Inferior parietal cortex (tissue), 1 donor: ENCODE results near the gene FIP1L1.
"Not testable (repeated sequence)": the region's sequence is repeated elsewhere in the genome, so short reads cannot be mapped to it uniquely, and the experiment has no call there.

Experiments
- DNase-seq: peaks from one replicate; pipeline ENCODE4 v3.0.0-alpha.2; 2016; ENCODE audit errors: extremely low spot score

FIP1L1 gene

DNA sequence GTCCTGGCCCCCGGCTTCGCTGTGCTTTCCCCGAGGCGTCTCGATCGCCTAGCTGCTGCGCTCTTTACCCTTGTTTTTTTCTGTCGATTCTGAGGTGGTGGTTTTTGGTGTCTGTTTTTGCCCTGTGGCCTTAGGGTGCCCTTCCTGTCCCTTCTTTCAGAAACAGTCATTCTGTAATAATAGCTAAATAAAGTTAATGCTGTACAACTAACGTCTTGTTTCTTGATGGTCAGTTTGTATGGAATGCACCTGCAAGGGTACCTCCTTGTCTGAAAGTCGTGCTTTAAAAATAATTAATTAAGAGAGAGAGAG lies 686 bp downstream of the FIP1L1 start:
- DNase-seq = no peak

DNA sequence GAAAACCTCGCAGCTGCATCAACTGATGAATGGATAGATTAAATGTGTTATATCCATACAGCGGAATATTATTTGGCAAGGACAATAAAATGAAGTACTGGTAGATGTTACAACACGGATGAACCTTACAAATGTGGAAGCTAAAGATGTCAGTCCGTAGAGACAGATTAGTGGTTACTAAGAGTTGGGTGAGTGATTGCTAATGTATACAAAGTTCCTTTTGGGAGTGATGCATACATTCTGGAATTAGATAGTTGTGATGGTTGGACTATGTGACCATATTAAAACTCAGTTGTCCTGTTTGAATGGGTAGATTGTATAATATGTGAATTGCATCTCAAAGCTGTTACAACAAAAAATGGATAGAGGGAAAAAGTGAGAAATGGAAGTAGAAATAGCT lies 2.8 kb downstream of the FIP1L1 start:
- no peak for DNase-seq

DNA sequence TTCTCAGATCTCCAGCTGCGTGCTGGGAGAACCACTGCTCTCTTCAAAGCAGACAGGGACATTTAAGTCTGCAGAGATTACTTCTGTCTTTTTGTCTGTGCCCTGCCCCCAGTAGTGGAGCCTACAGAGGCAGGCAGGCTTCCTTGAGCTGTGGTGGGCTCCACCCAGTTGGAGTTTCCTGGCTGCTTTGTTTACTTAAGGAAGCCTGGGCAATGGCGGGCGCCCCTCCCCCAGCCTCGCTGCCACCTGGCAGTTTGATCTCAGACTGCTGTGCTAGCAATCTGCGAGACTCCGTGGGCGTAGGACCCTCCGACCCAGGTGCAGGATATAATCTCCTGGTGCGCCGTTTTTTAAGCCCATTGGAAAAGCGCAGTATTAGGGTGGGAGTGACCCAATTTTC lies 32.0 kb downstream of the FIP1L1 start:
- DNase-seq = not testable (repeated sequence)

DNA sequence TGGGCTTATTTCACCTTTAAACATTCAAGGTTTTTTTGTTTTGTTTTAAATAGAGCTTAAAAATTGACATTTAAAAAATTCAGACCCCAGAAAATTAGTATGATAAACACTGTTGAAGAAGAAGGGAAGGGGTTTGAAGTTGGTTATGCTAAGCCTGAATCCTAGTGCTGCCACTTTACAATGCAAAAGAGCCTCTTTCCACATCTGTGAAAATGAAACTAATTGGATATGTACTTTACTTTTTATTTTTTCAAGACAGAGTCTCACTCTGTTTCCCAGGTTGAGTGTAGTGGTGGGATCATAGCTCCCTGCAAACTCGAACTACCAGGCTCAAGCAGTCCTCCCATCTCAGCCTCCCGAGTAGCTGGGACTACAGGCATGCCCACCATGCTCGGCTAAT lies 41.8 kb downstream of the FIP1L1 start:
- DNase-seq = no peak

DNA sequence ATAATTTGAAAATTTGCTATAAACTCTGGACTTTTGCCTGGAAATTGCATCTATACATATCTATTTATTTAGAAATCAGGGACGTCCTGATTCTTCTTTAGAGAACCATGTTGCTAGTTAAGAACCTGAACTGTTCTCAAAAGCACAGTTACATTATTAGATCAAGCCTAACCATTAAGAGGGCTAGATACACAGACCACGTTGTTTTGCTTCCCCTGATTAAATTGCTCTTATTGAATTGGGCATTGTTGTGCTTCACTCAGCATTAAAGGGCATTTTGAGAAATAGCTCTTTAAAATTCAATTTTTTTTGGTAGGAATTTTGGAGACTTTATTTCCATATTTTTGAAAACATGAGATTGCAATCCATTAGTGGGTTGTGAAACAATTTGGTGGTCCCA lies 44.4 kb downstream of the FIP1L1 start:
- DNase-seq = no peak

DNA sequence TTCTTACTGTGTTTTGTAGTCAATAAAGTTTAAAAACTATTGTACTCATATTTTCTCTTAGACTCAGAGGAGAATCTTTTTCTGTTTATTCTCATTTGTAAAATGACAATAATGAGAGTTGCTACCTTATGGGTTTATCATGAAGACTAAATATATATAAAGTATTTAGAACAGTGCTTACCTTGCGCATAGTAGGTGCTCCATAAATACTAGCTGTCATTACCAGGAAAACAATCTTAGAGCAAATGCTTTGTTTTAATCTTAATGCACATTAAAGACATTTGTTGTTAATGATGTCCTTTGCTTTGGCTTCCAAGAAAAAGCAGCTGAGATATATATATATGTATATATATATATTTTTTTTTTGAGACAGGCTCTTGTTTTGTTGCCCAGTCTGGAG lies 44.9 kb downstream of the FIP1L1 start:
- no peak for DNase-seq

DNA sequence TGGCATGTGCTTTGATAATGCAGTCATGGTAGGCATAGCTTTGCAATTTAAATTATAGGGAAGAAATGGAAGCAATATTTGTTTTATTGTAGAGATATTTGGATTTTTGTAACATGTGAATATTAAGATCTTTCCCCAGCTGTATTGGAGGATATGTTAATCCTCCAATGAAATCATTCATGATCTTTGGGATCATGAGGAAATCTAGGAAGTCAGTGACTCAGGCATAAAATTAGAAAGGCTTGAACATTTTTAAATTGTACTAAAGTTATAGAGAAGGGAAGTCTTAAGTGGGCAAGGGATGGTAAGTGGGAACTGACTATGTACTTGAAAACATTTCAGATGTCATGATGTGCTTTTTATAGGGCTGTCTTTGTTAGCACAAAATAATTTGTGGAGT lies 46.8 kb downstream of the FIP1L1 start:
- no peak for DNase-seq

DNA sequence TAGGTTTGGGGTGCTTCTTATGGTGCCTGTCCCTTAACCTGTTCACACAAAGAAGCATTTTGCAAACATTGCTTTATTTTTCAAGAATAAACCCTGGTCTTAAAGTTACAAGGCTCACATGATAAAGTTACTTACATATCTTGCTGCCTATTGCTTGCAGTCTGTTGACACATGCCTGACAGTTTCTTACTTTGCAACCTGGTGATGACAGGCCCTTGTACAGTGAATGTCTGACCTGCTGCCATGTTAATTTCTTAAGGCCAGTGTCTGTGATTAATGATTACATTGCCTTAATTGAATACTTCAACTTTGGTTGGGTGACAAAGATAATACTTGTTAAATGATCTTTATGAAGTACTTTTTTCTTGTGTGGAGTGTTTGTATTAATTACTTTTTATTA lies 49.9 kb downstream of the FIP1L1 start:
- no peak for DNase-seq

DNA sequence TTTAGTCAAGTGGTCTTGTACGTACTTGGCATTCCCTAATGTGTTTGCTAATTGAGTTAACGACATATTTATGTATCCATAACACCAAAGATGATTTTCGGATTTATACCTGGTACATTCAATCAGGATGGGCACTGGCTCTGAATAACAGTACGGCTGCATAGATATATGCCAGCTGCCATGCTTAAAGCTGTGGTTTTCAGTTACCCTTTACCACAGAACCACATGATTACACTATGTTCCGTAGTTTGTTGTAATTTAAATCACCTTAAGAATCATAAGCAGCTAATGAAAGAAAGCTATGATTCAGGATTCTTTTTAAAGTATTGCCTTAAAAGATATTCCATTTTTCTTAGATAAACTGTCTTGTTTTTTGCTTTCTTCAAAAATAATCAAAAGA lies 53.6 kb downstream of the FIP1L1 start:
- DNase-seq = no peak

DNA sequence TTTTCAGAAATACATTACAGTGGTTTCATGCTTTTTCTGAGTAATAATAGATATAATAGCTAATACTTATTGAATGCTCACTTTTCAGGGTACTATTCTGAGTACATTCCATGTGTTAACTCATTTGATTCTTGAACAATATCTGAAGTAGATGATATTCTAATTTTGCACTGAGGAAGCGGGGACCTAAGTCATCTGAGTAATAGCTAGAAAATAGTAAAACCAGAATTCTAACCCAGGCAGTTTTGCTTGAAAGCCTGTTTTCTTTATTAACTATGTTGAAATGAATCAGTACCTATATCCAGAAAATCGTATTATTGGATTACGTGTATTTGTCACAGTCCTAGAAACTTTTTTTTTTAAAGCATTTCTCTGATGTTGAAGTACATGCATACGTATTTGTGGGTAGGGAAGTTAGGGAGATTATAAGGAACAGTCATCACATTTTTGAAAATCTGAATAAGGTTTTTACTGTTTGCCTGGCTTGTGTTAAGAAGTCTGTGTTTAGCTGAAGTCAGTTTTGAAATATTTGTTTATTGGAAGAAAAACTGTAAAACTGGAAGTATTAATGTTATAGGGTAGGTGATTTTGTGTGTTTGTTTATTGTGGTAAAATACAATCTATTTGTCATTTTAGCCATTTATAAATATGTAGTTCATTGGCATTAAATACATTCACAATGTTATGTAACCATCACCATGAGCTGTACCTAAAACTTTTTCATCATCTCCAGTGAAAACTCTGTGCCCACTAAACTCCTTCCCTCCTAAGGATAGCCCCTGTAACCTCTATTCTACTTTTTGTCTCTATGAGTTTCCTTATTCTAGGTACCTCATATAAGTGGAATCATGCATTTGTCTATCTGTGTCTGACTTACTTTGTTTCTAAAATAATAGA lies 55.3 kb downstream of the FIP1L1 start:
- no peak for DNase-seq

DNA sequence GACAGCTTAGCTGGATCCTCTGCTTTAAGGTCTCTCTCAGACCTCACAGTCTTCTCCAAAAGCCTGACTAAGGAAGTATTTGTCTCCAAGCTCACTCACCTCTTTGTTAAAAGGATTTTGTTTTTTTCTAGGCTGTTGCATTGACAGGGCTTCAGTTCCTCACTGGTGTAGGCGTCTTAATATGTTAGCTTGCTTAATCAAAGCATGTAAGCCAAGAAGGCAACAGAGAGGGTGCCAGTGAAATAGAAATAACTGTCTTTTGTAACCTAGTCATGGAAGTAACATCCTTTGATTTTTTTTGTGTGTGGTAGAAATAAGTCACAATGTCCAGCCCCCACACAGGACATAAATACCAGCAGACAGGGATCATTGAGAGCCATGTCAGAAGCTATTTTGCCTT lies 58.8 kb downstream of the FIP1L1 start:
- no peak for DNase-seq

DNA sequence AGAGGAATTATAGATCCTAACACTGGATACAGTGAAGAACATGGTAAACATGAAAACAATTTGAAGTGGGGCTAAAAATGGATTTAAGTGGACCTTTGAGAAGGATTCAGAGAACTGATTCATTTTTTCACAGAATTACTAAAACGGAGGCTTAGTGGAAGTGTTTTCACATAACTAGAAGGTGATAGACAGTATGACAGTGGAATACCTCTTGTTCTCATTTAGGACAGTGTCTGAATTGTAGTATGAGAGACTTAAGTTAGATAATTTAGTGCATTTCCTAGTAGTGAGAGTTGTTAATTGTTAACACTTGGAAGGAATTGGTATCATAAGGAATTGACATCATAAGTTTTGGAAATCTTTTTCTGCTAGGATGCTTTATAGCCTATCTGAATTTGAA lies 64.1 kb downstream of the FIP1L1 start:
- no peak for DNase-seq

DNA sequence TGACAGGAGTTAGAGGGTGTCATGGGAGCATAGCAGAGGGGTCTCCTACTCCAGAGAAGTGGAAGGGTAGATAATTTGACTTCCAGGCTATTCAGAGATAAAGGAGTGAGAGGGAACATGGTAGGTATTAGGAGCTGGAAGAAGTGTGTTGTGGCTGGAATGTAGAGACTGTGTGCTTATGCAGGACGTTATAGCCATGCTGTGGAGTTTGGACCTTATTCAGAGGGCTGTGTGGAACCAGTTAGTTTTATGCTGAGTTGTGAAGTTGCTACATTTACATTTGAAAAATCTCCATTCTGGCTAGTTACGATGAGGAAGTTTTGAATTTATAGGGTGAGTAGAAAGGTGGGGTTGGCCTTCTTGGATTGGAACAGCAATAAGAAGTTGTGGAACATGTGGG lies 67.5 kb downstream of the FIP1L1 start:
- DNase-seq = no peak

DNA sequence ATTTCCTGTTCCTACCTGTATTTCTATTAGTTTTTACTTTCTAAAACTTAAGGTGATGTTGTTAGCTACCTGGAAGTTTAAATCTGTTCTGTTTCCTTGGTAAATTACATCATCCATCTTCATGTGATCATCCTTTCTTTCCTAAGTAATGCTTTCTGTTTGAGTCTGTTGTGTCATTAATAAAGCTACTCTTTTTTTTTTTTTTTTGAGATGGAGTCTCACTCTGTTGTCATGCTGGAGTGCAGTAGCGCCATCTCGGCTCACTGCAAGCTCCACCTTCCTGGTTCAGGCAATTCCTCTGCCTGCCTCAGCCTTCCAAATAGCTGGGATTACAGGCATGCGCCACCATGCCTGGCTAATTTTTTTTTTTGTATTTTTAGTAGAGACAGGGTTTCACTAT lies 73.3 kb downstream of the FIP1L1 start:
- DNase-seq = no peak

DNA sequence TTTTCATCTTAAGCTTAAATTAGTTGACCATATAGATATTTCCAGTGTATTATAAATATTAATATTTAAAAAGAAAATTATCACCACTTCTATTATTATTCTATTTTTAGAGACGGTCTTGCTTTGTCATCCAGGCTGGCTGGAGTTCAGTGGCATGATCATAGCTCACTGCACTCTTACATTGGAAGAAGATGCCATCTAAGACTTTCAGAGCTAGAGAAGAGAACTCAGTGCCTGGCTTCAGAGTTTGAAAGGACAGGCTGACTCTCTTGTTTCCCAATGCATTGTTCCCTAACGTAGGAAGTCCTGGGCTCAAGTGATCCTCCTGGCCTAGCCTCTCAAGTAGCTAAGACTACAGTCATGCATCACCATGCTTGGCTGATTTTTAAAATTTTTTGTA lies 75.9 kb downstream of the FIP1L1 start:
- no peak for DNase-seq

DNA sequence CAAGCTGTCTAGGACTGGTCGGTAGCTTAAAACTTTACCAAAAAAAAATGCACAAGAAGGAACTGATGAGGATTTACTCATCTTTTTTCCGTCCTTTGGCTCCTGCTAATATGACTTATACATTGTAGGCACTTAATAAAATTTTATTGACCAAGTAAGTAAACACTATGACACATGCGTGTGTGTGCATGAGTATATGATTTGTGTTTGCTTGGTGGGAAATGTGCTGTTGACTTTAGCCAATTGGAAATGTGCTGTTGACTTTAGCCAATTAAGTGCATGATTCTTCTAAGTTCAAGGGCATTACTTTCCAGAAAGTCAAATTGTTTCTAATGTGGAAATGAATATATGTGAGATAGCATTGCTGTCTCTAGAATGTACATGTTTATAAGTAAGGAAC lies 78.3 kb downstream of the FIP1L1 start:
- DNase-seq = no peak

DNA sequence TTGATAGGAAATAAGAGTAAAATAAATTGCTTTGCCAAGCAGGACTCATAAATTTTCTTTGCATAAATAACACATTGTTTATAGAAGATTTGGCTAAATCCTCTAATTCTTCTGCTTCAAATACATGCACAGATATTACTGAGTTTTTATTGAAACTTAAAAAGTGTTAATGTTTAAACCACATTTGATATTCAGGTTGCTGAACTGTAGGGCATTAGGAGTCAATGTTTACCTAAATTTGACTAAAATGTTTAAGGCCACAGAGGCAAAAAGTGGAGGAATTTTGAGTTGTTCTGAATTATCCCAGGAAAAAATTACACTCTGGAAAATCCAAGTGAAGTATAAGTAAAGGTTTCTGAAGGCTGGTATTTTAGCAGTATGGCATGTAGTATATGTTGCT lies 78.7 kb downstream of the FIP1L1 start:
- DNase-seq = no peak

DNA sequence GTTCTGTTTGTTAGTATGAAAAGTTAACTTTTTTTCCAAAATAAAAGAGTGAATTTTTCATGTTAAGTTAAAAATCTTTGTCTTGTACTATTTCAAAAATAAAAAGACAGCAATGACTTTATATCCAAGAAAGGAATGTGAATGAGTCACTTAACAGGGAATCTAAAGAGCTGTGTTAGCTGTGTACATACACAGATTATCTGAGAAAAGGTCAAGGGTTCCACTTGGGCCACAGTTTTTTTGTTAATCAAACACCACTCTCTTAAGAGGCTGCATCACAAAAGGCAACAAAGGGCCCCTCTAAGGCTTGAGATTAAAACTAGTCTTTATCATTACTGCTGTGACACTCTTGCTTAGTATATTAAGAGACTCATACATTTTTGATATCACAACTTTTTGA lies 82.1 kb downstream of the FIP1L1 start:
- no peak for DNase-seq

DNA sequence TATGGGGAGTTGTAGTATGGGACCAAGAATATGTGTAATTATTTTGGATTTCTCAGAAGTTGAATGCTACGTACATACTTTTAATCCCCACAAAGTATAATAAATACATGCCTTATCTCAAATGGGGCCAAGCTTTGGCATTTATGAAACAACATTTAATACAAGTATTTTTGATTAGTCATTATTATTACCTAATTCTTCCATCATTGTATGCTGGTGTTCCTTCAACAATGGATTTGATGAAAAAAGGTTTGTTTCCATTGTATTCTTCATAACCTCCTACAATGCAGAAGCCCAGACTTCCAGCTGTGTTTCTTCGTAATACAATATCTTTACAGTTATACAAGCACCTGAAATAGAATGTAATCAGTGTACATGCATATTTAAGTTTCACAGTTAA lies 83.8 kb downstream of the FIP1L1 start:
- DNase-seq = no peak

DNA sequence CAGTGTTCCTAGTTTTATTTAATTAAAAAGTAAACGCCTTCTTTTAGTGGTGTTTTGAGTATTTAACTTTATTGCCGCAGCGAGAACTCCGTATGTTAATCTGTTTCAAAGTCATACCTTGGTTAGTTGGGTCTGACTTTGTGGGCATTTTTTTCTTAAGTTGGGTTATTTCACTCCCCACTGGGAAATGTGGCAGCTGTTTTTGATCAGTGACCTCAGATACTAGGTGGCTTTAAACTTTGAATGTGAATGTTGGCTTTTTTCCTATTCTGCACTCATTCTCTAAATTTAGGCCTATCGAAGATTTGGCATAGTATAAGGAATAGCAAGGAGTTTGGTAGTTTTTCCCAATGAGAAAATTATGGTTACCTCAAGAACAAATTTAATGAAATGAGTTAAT lies 85.9 kb downstream of the FIP1L1 start:
- DNase-seq = no peak

DNA sequence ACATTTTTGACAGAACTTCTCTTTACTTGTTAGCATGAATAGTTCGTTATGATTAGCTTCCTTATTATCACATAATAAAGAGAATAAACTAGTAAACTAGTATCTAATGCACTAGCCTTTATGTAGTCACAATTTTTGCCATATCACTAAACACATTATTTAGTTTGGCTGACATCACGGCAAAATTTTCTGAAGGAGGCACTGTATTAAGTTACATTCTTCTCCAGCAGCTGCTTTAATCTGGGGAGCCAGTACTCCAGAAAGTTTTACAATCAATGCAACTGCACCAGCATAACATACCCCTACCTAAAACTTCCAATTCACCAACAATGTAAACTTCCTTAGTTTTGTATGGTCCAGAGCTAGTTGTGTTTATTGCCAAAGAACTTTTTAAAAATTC lies 87.8 kb downstream of the FIP1L1 start:
- DNase-seq = no peak

DNA sequence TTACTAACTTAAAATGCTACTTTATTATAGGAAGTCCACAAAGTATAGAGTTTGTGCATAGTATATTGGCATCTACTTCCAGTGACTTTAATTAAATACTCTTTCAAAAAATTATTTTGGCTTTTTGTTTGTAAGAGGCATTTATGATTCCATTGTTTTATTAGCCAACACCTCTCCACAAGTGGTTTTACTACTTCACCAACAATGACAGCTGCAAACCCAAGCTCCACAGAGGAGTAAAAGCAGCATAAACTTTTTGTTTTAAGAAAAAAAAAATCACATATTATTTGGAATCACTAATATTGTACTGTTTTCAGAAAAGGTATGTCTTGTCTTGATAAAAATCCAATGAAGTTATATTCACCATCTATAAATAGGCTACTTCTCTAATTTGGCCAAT lies 88.5 kb downstream of the FIP1L1 start:
- DNase-seq = no peak

DNA sequence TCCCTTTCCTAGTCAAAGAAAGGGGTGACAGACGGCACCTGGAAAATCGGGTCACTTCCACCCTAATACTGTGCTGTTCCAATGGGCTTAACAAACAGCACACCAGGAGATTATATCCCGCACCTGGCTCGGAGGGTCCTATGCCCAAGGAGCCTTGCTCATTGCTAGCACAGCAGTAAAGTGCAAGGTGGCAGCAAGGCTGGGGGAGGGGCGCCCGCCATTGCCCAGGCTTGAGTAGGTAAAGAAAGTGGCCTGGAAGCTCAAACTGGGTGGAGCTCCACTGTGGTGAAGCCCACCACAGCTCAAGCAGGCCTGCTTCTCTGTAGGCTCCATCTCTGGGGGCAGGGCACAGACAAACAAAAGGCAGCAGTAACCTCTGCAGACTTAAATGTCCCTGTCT lies 89.1 kb downstream of the FIP1L1 start:
- DNase-seq = not testable (repeated sequence)
